SK-N-SH (cell line): ENCODE data around the gene SPEG. TPM values are rescaled to one million over a fixed set of nuclear protein-coding genes. Genes with fewer than 3 reads are reported as not detected.

Experiments used
- CTCF ChIA-PET: fragments of 300-600, 350-600 bp; formaldehyde crosslinking; extraction: SDS; loops from one replicate; lab custom pipeline; 2021; lab: Yijun Ruan, JAX
- POLR2A ChIA-PET: fragments of 350-600 bp; sonication (Branson Sonifier 250); formaldehyde crosslinking; extraction: SDS; loops from one replicate; lab custom pipeline; 2020; ENCODE audit warnings: antibody characterized with exemption, inconsistent platforms; lab: Yijun Ruan, JAX
- DNase-seq: peaks from one replicate; pipeline ENCODE4 v3.0.0; 2012
- H2AFZ ChIP-seq: fragments of 200-600 bp; sonication (generic); 2 replicates; pipeline ENCODE4 v1.8.1; 2016; ENCODE audit warnings: antibody characterized with exemption, mild to moderate bottlenecking, low read depth
- H3F3A ChIP-seq: fragments of 200-600 bp; sonication (generic); replicated peaks from 2 replicates; pipeline ENCODE3; 2016; ENCODE audit warnings: antibody characterized with exemption, mild to moderate bottlenecking; ENCODE audit not compliant: insufficient read depth
- H3K27ac ChIP-seq, 2 experiments: fragments of 200-500 bp in 1 of 2; fragments of 200-600 bp in 1 of 2; sonication (Bioruptor generic) in 1 of 2; sonication (generic), shearing (Covaris generic) in 1 of 2; 2 replicates each; pipeline versions ENCODE4 v1.5.1 to v1.6.1; 2014 to 2016; ENCODE audit warnings: low read depth in 2 of 2, inconsistent platforms in 1 of 2, low read length in 1 of 2, mild to moderate bottlenecking in 1 of 2, mixed read lengths in 1 of 2
- H3K27me3 ChIP-seq: fragments of 200-600 bp; sonication (generic), shearing (Covaris generic); 2 replicates; pipeline ENCODE4 v1.6.1; 2016; ENCODE audit warnings: mixed run types; ENCODE audit not compliant: insufficient read depth
- H3K36me3 ChIP-seq, 2 experiments: fragments of 200-500 bp in 1 of 2; fragments of 200-600 bp in 1 of 2; sonication (Bioruptor generic) in 1 of 2; sonication (generic) in 1 of 2; replicated peaks in 1 of 2; 2 replicates each; pipeline versions ENCODE3 to v1.5.1; 2014 to 2016; ENCODE audit warnings: low read length in 1 of 2, mild to moderate bottlenecking in 1 of 2; ENCODE audit not compliant: insufficient read depth in 2 of 2, control insufficient read depth in 1 of 2
- H3K4me1 ChIP-seq, 2 experiments: fragments of 200-500 bp in 1 of 2; fragments of 200-600 bp in 1 of 2; sonication (Bioruptor generic) in 1 of 2; sonication (generic), shearing (Covaris generic) in 1 of 2; 2 replicates each; pipeline versions ENCODE4 v1.5.1 to v1.6.1; 2014 to 2016; ENCODE audit warnings: low read depth in 1 of 2, low read length in 1 of 2, mixed run types in 1 of 2; ENCODE audit not compliant: insufficient read depth in 2 of 2, control insufficient read depth in 1 of 2
- H3K4me2 ChIP-seq: fragments of 200-600 bp; sonication (generic), shearing (Covaris generic); 2 replicates; pipeline ENCODE4 v1.6.1; 2017; ENCODE audit warnings: mixed run types
- H3K4me3 ChIP-seq, 2 experiments: fragments of 200-500 bp in 1 of 2; fragments of 200-600 bp in 1 of 2; sonication (Bioruptor generic) in 1 of 2; sonication (generic), shearing (Covaris generic) in 1 of 2; 2 replicates each; pipeline versions ENCODE4 v1.5.1 to v1.8.1; 2014 to 2016; ENCODE audit warnings: low read depth in 2 of 2, inconsistent platforms in 1 of 2, low read length in 1 of 2, mild to moderate bottlenecking in 1 of 2, mixed read lengths in 1 of 2, moderate library complexity in 1 of 2
- H3K79me2 ChIP-seq: fragments of 200-600 bp; sonication (generic); 2 replicates; pipeline ENCODE4 v1.8.1; 2017; ENCODE audit warnings: mild to moderate bottlenecking; ENCODE audit not compliant: insufficient read depth
- H3K9ac ChIP-seq: fragments of 200-600 bp; sonication (generic); 2 replicates; pipeline ENCODE4 v1.6.1; 2017; ENCODE audit warnings: mixed run types
- H3K9me2 ChIP-seq: fragments of 200-600 bp; sonication (generic); 2 replicates; pipeline ENCODE4 v1.6.1; 2017; ENCODE audit warnings: mixed run types
- H3K9me3 ChIP-seq: fragments of 200-600 bp; sonication (generic); 2 replicates; pipeline ENCODE4 v1.6.1; 2017; ENCODE audit warnings: mixed run types, mild to moderate bottlenecking, moderate library complexity
- H4K20me1 ChIP-seq: fragments of 200-600 bp; sonication (generic); 2 replicates; pipeline ENCODE4 v1.6.1; 2017; ENCODE audit warnings: mild to moderate bottlenecking, mixed run types; ENCODE audit not compliant: insufficient read depth
- EP300 ChIP-seq, 2 experiments: IDR thresholded peaks; 2 replicates each; pipeline versions ENCODE4 v1.4.0 to v1.6.1; 2012; ENCODE audit warnings: borderline replicate concordance in 1 of 2, low read depth in 1 of 2, low read length in 1 of 2
- FOSL2 ChIP-seq: IDR thresholded peaks from 2 replicates; pipeline ENCODE4 v1.4.0; 2012; ENCODE audit warnings: low read depth, mild to moderate bottlenecking, moderate library complexity, borderline replicate concordance
- GABPA ChIP-seq: IDR thresholded peaks from 2 replicates; pipeline ENCODE4 v1.4.0; 2012; ENCODE audit warnings: low read depth, mild to moderate bottlenecking
- GATA2 ChIP-seq: sonication (generic); formaldehyde crosslinking; IDR thresholded peaks from 2 replicates; pipeline ENCODE4 v1.5.0; 2020; ENCODE audit warnings: mild to moderate bottlenecking, missing genetic modification reagents
- JUND ChIP-seq: IDR thresholded peaks from 2 replicates; pipeline ENCODE4 v1.4.0; 2012
- MAX ChIP-seq: IDR thresholded peaks from 2 replicates; pipeline ENCODE4 v1.4.0; 2012; ENCODE audit warnings: low read depth
- MXI1 ChIP-seq: IDR thresholded peaks from 2 replicates; pipeline ENCODE4 v1.6.1; 2012; ENCODE audit warnings: mild to moderate bottlenecking, low read depth, low read length, improper control_type of control experiment
- NRF1 ChIP-seq: IDR thresholded peaks from 2 replicates; pipeline ENCODE4 v1.6.1; 2012; ENCODE audit warnings: low read depth, mild to moderate bottlenecking, low read length
- PBX3 ChIP-seq: IDR thresholded peaks from 2 replicates; pipeline ENCODE4; 2012
- POLR2AphosphoS5 ChIP-seq: IDR thresholded peaks from 2 replicates; pipeline ENCODE4 v1.6.1; 2012; ENCODE audit warnings: low read depth, low read length
- RAD21 ChIP-seq: IDR thresholded peaks from 2 replicates; pipeline ENCODE4 v1.6.1; 2012; ENCODE audit warnings: mild to moderate bottlenecking, low read length
- REST ChIP-seq: IDR thresholded peaks from 2 replicates; pipeline ENCODE4 v1.6.1; 2012; ENCODE audit warnings: mild to moderate bottlenecking, low read depth, low read length, moderate library complexity
- RXRA ChIP-seq: IDR thresholded peaks from 2 replicates; pipeline ENCODE4 v1.4.0; 2012; ENCODE audit warnings: low read depth, mild to moderate bottlenecking, borderline replicate concordance
- TEAD4 ChIP-seq: IDR thresholded peaks from 2 replicates; pipeline ENCODE4 v1.4.0; 2012; ENCODE audit warnings: mild to moderate bottlenecking, borderline replicate concordance; ENCODE audit not compliant: insufficient read depth
- YY1 ChIP-seq: IDR thresholded peaks from 2 replicates; pipeline ENCODE4 v1.4.0; 2012; ENCODE audit warnings: low read depth, mild to moderate bottlenecking
- ZBTB33 ChIP-seq: IDR thresholded peaks from 2 replicates; pipeline ENCODE4 v1.4.0; 2012; ENCODE audit warnings: low read depth, borderline replicate concordance
- WGBS: methylation state at CpG from one replicate; pipeline ENCODE4 v1.1.6; 2017; ENCODE audit warnings: low lambda C conversion rate; 5-methylcytosine and 5-hydroxymethylcytosine counted together
- polyA plus RNA-seq, 3 experiments: library from polyadenylated mRNA; depleted of rRNA; stranded (reverse); fragments of >200 nt; gene quantifications; 2 replicates each; pipeline ENCODE4 v1.2.3, GENCODE V29; 2012

The SPEG gene
- polyA plus RNA-seq, 1 of the 3 experiments (the other 2 are of a cell fraction), result 107 TPM

- WGBS, result 100% methylated on average over 5 of the region's 51 CpGs
- H3K4me1 ChIP-seq, result peaks cover 46 to 55% of the 10 kb centered on the region in 2 experiments
- CTCF ChIA-PET, result interaction anchor here (2.8 to 6.2 kb wide), 2 partner anchors 10 to 81 kb away, joined by 12 to 36 read pairs; no protein-coding TSS in a partner anchor
Observed at GRCh38 chr2:219448776-219449341, 14.2 kb downstream of the SPEG start.

More at GRCh38 chr2:219448776-219449341, 14.2 kb downstream of the SPEG start:
- peaks cover 20% of the 10 kb centered on the region for H3F3A ChIP-seq
- no peak overlapping the region; a peak in 1 of 4 replicates for H3K27ac ChIP-seq
- no peak overlapping the region for H2AFZ ChIP-seq
- TF ChIP-seq RAD21, result no peak
- TF ChIP-seq GABPA, result no peak
- no peak for TF ChIP-seq JUND
- TF ChIP-seq FOSL2, result no peak
- TF ChIP-seq REST, result no peak
- no peak for TF ChIP-seq POLR2AphosphoS5
- no peak for TF ChIP-seq NRF1
- TF ChIP-seq ZBTB33, result no peak
- no peak for TF ChIP-seq EP300 (IDR thresholded peaks at IDR 0.05; ENCODE audit: borderline replicate concordance in 1 of 2, low read depth in 1 of 2, low read length in 1 of 2)
- no peak for TF ChIP-seq GATA2
- no peak for TF ChIP-seq YY1
- no peak for TF ChIP-seq RXRA
- TF ChIP-seq TEAD4, result no peak
- no peak for TF ChIP-seq PBX3
- TF ChIP-seq MAX, result no peak
- no peak for TF ChIP-seq MXI1
- H3K9me2 ChIP-seq, result no peaks in the 10 kb centered on the region
- POLR2A ChIA-PET, result no interaction called here
- no peak overlapping the region for H3K4me3 ChIP-seq
- no peak overlapping the region for H3K9ac ChIP-seq
- H3K36me3 ChIP-seq, result peaks cover 17 to 39% of the 10 kb centered on the region in 2 experiments
- H4K20me1 ChIP-seq, result no peaks in the 10 kb centered on the region
- DNase-seq, result no peak
- no peak overlapping the region for H3K4me2 ChIP-seq
- peaks cover 4% of the 10 kb centered on the region; the same call in 1 of the 2 replicates for H3K79me2 ChIP-seq
- H3K27me3 ChIP-seq, result no peaks in the 10 kb centered on the region
- H3K9me3 ChIP-seq, result no peaks in the 10 kb centered on the region
